ENCODE results near the gene ADGRD2. TPM values are rescaled to one million over a fixed set of nuclear protein-coding genes. Genes with fewer than 3 reads are reported as not detected.

Gene ADGRD2
- total RNA-seq, 1 experiment from 2014 or later = not detected

DNA sequence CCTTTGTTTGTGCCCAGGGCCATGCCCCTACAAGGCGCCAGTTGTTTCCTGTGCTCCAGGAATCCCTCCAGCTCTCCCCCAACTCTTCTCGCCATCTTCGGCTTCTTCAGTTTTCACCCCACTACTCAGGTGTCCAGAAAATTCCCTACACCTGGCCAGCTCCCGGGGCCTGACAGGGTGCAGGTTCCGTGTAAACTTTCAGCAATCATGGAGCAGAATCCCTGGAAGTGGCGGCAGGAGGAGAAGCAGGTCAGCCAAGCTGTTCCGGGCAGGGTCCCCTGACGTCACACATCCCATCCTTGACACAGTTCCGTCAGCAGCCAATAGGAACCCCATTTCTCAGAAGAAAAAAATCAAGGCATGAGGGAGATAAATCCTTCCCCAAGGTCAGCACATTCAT, 12.2 kb upstream of the ADGRD2 start:
- DNase-seq (ENCODE audit: low read depth) = no peak

DNA sequence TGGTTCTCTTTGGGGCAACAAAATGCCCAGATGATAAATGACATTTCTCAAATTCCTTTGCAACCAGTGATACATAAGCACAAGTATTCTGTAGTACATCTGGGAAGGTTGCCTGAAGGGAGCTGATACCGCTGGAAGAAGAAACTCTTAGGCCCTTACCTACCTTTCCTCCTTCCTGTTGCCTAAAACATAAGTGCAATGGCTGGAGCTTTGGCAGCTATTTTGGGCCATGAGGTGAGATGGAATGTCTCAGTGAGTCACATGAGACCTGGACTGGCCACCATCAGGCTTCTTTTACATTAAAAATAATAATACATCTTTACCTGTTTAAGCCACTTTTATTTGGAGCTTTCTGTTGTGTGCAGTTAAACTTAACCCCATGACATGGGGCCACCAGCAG, 11.2 kb upstream of the ADGRD2 start:
- no peak for DNase-seq (ENCODE audit: low read depth)

DNA sequence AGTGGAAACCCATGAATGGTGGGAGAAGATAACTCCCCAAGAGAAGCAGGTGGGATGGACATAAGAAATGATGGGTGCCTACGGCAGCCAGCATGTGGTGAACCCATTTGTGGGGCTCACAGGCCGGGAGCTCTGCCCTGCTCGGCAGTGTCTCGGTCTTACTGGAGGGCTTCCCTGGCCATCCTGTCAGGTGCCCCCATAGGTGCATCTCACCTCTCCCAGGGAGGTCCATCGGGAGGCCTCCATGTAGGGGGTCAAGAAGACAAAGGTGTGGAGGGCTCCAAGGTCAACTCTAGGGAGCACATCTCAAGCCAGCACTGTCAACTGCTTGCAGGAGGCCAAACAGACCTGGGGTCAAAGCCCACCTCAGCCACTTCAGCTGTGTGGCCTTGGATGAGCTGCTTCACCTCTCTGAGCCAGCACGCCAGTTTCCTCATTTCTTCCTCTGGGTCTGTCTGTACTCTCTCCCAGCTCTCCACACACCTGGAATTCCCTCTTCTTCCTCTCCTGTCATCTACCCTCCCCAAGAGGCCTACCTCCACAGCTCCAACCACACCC, 10.5 kb upstream of the ADGRD2 start:
- no peak for DNase-seq (ENCODE audit: low read depth)

DNA sequence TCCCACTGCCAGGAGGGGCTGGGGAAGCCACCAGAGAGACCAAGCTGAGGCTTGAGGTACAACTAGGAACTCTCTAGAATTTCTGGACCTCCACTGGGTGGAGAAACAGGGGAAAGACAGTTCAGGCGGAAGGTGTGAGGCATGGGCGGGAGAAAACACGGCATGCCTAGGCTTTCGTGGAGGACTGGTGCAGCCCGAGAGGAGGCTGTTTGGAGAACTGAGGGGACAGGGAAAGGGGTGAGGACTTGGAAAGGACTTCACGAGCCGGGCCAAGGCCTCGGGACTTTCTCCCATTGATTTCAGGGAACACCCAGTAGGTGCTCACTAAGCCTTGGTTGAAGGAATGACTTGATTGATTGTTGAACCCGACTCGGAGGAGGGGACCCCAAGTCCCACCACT, 9.5 kb upstream of the ADGRD2 start:
- DNase-seq (ENCODE audit: low read depth) = no peak

DNA sequence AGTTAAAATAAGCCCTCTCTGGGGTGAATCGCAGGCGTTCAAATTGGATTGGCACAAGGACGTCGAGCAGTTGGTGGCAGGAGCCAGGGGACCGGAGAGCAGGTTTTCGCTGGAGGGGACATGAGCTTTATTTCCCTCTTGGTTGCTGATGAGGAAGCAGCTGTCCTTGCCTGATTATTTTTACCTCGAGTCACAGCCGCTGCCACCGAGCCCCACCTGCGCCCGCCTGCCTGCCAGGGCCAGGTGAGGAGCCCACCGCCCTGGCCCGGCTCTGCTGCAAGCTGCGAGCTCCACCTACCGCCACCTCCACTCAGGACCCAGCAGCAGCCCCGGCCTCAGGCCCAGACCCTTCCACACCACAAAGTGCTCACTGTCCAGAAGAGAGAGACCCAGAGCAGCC, 9.0 kb upstream of the ADGRD2 start:
- no peak for DNase-seq (ENCODE audit: low read depth)

DNA sequence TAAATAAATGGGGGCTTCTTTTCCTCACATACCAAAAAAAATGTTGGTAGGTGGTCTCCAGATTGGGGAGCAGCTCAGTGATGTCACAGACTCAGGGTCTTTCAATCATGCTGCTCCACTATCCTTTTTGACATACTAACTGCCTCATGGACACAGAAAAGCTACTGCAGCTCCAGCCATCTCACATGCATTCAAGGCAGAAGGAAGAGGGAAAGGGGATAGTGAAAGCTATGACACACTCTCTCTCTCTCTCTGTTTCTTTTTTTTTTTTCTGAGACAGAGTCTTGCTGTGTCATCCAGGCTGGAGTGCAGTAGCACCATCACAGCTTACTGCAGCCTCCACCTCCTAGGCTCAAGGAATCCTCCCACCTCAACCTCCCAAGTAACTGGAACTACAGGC, 7.9 kb upstream of the ADGRD2 start:
- no peak for DNase-seq (ENCODE audit: low read depth)

DNA sequence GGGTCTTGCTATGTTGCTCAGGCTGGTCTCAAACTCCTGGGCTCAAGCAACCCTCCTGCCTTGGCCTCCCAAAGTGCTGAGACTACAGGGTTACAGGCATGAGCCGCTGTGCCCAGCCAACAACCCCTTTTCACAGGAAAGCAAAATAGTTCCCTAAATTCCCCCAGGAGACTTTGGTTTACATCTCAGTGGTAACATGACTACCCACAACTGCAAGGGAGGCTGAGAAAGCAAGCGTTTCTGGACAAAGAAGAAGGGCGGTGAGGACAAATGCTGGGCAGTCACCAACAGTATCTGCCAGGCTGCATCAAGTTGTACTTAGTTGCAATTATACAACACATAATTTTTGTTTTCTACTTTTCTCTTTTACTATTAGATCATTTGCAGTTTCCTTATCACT, 7.4 kb upstream of the ADGRD2 start:
- no peak for DNase-seq (ENCODE audit: low read depth)

DNA sequence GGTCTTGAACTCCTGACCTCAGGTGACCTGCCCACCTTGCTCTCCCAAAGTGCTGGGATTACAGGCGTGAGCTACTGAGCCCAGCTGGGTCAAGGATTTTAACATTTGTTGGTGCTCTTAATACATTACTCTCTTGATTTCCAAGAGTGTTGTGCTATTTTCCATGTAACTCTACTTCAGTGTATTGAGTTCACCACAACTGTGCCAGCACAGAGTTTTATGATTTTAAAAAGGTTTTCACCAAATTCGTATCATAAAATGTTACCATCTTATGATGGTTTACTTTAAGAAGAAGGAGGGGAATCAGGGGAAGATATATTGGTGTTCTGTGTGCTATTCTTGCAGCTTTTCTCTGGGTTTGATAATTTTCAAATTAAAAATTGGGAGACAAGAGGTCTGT, 6.6 kb upstream of the ADGRD2 start:
- DNase-seq (ENCODE audit: low read depth) = no peak

DNA sequence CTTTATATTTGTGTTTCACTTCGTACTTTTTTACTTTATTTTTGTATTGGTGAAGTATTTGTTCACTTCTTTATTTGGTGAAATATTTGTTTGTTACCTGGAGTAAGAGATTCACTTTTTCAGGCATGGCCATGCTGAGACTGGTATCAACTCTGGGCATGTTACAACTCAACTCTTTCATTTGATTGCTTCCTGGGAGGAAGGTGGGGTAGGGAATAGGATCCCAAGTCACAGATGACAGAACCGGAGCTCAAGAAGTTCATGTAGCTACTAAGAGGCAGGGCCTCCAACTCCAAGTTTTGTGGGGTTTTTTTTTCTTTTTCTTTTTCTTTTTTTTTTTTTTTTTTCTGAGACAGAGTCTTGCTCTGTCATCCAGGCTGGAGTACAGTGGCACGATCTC, 6.1 kb upstream of the ADGRD2 start:
- DNase-seq (ENCODE audit: low read depth) = no peak

DNA sequence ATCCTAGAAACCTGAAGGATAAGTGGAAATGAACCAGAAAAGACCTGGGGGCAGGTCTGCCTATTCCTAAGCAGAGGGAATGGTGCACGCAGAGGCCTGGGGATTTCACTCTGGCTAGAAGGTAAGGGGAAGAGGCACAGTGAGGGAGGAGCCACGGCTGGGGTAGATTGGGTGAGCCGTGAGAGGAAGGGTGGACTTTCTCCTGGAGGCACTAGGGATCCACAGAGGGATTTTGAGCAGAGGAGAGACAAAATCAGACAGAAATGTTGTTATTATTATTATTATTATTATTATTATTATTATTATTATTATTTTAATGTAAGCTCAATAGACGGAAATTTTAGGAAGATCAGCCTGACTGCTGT, 3.0 kb upstream of the ADGRD2 start:
- no peak for DNase-seq (ENCODE audit: low read depth)

DNA sequence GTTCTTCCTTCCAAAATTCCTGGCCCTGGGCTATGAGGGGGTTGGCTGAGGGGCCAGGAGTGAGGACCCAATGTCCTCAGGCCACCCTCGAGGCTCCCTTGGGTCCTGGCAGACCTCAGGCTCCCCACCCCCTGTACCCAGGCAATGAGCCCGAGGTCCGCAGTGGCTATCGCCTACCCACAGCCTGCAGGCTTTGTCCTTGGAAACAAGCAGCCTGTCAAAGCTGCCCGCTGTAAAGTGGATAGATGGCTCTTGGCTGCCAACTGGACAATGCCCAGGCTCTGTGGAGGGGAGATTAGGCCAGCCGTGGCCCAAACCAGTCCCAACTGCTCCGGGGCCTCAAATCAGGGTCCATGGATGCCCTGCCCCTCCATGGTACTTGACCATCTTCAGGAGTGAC, 2.2 kb upstream of the ADGRD2 start:
- DNase-seq (ENCODE audit: low read depth) = no peak

DNA sequence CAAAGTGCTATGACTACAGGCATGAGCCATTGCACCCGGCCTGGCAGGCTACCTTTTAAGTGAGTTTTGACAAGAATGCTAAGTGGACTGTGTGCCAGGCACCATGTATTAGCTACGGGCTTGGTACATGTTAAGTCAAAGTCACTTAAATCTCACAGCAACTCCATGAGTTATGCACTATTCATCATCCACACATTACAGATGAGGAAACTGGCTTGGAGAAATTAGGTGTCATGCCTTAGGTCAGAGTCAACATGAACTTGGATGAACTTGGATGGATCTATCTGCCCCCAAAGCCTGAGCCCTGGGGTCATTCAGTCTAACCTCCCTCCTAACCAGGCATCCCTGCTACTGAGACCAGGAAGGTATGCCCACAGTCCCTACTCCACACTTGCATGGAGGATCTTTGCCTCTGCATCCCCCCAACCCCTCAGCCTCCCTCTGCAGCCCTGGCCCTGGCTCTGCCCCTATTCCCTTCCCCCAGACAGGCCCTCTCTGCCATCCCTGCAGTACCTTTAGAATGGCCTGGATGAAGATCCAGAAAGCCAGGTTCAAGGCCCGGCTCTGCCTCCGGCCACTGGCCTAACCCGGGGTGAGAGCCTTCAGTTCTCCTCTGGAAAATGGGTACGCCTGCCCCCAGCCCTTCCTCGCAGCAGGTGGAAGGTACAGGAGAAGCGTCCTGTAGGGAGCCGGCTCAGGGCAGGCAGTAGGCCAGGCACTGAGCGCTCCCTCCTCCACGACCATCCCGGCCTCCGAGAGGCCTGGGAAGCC, 685 bp upstream of the ADGRD2 start:
- DNase-seq (ENCODE audit: low read depth) = no peak

DNA sequence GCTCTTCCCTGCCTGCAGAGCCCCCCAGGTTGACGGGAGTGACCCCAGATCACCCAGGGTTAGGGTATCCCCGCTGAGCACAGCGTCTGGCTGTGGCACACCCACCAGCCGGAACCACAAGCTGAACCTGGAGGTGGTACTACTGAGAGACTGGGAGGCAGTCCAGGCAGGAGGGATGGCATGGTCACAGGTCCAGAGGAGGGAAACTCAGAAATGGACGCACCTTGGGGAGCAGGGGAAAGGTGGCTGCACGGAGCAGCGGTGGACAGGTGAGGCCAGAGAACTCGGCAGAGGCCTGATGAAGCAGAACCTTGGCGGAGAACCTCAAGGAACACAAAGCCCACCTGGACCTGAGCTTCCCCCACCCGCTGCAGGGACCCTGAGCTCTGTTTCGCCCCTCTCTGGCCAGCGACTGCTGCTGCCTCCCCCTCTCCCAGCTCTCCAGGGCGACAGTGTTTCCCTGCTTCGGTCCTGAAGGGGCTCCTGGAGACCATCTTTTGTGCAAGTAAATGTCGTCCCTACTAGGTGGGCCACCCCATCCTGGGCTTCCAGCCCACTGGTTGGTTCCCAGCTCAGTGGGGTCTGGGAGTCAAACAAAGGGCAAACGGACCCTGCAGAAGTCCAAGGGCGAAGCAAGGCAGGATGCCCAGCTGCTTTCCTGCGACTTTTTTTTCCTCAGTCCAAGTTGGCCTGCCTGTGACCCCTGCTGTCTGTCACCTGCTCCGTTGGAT, 845 bp downstream of the ADGRD2 start:
- no peak for DNase-seq (ENCODE audit: low read depth)

DNA sequence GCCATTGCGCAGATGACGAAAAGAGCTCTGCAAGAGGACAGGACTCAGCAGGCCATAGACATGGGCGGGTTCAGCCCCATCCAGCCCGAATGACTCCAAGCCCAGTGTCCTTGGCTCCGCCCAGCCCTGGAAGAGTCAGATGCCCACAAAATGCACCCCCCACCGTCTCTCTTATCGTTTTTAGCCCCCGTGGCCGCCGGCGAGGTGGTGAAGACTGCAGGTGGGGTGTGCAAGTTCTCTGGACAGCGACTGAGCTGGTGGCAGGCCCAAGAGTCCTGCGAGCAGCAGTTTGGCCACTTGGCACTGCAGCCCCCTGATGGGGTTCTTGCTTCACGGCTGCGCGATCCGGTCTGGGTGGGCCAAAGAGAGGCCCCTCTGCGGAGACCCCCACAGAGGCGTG, 2.1 kb downstream of the ADGRD2 start:
- no peak for DNase-seq (ENCODE audit: low read depth)

DNA sequence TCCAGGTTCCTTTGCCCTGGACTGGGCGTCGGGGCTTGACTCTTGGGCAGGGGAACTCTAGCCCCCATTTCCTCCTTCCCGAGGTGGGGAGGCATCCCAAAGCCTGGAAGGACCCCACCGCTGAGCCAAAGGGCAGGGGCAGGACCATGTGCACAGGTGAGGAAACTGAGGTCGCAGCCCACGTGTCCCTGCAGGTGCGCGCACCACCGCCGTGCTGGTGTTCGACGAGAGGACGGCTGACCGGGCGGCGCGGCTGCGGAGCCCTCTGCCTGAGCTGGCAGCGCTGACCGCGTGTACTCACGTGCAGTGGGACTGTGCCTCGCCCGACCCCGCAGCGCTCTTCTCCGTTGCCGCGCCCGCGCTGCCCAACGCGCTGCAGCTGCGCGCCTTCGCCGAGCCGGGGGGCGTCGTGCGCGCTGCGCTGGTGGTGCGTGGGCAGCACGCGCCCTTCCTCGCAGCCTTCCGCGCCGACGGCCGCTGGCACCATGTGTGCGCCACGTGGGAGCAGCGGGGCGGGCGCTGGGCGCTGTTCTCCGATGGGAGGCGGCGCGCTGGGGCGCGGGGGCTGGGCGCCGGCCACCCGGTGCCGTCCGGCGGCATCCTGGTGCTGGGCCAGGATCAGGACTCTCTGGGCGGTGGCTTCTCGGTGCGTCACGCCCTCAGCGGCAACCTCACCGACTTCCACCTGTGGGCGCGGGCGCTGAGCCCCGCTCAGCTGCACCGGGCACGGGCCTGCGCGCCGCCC, 2.8 kb downstream of the ADGRD2 start:
- no peak for DNase-seq (ENCODE audit: low read depth)

DNA sequence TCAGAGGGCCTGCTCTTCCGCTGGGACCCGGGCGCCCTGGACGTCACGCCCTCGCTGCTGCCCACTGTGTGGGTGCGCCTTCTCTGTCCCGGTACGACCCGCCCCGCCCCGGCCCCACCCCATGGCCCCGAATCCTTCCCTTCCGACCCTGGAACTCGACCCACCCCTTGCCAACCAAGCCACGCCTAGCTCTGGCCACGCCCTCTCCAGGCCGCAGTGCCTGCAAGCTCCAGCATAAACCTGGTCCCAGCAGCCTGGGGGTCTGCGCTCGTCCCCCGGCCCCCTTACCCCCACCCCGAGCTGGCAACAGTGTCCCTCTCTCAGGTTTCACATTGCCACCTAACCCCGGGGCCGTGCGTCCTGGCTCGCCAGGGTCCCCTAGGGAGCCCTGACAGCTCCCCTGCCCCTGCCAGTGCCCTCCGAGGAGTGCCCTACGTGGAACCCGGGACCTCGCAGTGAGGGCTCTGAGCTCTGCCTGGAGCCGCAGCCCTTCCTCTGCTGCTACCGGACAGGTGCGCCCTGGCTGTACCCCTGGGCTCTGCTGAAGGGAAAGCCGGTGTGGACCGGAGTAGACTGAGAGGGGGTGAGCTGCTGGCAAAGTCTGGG, 3.4 kb downstream of the ADGRD2 start:
- DNase-seq (ENCODE audit: low read depth) = no peak

DNA sequence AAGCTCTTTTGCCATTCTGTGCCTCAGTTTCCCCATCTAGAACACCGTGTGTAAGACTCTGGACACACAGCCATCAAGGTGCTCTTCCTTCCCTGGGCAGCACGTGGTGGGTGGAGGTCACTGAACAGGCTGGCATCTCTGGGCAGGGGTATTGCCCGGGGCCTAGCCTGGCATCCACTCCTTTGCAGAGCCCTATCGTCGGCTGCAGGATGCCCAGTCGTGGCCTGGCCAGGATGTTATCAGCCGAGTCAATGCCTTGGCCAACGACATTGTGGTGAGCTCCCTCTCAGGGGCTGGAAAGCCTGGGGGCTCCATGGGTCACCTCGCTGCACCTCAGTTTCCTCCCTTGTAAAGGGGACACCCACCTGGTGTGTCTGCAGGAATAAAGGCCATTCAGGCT, 4.0 kb downstream of the ADGRD2 start:
- DNase-seq (ENCODE audit: low read depth) = no peak

DNA sequence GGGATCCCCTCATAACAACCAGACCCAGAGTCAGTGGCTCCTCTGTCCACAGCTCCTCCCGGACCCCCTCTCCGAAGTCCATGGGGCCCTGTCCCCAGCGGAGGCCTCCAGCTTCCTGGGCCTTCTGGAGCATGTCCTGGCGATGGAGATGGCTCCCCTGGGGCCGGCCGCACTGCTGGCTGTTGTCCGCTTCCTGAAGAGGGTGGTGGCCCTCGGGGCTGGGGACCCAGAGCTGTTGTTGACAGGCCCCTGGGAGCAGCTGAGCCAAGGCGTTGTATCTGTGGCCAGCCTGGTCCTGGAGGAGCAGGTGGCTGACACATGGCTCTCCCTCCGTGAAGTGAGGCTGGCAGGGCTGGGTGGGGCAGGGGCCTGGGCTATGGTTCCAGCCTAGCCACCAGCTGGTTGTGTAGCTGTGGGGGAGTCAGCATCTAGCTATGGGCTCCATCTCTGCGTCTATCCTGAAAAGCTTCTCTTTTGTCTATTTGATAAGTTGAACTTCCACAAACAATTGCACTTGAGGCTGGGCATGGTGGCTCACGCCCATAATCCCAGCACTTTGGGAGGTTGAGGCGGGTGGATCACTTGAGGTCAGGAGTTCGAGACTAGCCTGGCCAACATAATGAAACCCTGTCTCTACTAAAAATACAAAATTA, 4.7 kb downstream of the ADGRD2 start:
- DNase-seq (ENCODE audit: low read depth) = no peak

DNA sequence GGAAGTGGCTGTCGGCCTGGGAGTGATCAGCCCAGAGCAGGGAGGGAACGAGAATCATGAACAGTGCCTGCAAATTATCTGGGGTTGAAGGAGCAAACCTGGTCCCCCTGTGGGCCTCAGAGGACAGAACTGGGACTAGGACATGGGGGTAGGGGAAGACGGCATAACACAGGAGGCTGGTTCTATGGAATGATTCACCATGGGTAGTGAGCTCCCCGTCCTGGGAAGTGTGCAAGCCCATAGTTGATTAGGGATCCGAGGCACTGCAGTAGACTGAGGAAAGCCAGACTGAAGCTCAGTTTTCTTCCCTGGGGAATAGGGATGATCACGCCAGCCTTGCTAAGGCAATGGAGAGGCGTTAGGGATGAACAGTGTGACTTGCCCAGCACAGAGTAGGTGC, 5.6 kb downstream of the ADGRD2 start:
- no peak for DNase-seq (ENCODE audit: low read depth)

DNA sequence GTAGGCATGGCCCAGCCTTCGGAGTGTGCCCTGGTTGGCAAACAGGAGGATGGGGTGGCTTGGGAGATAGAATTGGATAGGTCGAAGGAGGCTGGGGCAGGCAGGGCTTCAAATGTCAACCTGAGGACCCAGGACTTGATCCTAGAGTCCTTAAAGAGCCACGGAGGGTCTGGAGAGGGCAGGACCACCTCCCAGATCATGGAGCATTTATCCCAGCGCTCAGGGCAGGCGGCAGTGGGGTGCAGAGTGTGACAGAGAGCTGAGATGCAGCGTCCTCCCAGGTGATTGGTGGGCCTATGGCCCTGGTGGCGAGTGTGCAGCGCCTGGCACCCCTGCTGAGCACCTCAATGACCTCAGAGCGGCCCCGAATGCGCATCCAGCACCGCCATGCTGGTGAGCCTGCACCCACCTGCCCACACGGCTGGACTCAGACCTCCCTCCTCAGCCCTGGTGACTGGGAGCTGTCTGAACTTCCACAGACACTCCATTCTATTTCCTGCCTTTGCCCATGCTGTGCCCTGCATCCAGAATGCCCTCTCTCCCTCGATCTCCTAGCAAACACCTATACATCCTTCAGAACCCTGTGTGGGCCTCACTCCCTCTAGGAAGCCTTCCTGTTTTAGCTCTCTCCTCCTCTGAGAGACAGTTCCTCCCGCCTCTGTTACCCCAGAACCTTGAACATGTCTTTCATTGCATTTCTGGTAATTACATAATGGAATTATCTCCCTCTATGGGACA, 6.3 kb downstream of the ADGRD2 start:
- DNase-seq (ENCODE audit: low read depth) = no peak

Data from M059J (cell line).